Esophagus (tissue), 2 donors: ENCODE results near the gene MAP2K5. TPM values are rescaled to one million over a fixed set of nuclear protein-coding genes. Genes with fewer than 3 reads are reported as not detected.

Source experiments
- H3K27ac ChIP-seq, 2 donors: one replicate each; pipeline ENCODE4 v1.5.1; 2013; ENCODE audit warnings: low read depth in 2 of 2, mild to moderate bottlenecking in 2 of 2, inconsistent platforms in 1 of 2, low read length in 1 of 2, moderate library complexity in 1 of 2
- H3K27me3 ChIP-seq, 2 donors: one replicate each; pipeline ENCODE4 v1.6.1; 2013; ENCODE audit warnings: low read length in 2 of 2, control low read depth in 1 of 2, mild to moderate bottlenecking in 1 of 2; ENCODE audit not compliant: insufficient read depth in 2 of 2, control insufficient read depth in 1 of 2
- H3K36me3 ChIP-seq, 2 donors: one replicate each; pipeline ENCODE4 v1.6.1; 2013; ENCODE audit warnings: low read length in 1 of 2; ENCODE audit not compliant: control insufficient read depth in 2 of 2, insufficient read depth in 2 of 2
- H3K4me1 ChIP-seq, 2 donors: one replicate each; pipeline ENCODE4 v1.6.1; 2013; ENCODE audit warnings: low read length in 1 of 2; ENCODE audit not compliant: control insufficient read depth in 2 of 2, insufficient read depth in 2 of 2
- H3K4me3 ChIP-seq, 2 donors: one replicate each; pipeline ENCODE4 v1.5.1; 2013; ENCODE audit warnings: low read length in 2 of 2, mild to moderate bottlenecking in 2 of 2, low read depth in 1 of 2, moderate library complexity in 1 of 2
- H3K9me3 ChIP-seq, 2 donors: one replicate each; pipeline ENCODE4 v1.6.1; 2013; ENCODE audit warnings: mild to moderate bottlenecking in 2 of 2, low read depth in 1 of 2, low read length in 1 of 2, moderate library complexity in 1 of 2; ENCODE audit not compliant: control insufficient read depth in 2 of 2, insufficient read depth in 1 of 2
- whole genome bisulfite sequencing, 2 donors: extraction: QIAGEN DNeasy Blood & Tissue Kit; methylation state at CpG; one replicate each; pipeline ENCODE4 v1.1.7; 2013; 5-methylcytosine and 5-hydroxymethylcytosine counted together
- polyA plus RNA-seq, 2 donors: library from polyadenylated mRNA; stranded (reverse); fragments of 200-250 nt; gene quantifications; one replicate each; pipeline ENCODE4 v1.2.3, GENCODE V29; 2013
- donor health status: healthy with polysubstance abuse.
- donor health status: Bipolar disorder and iron deficiency.

Gene MAP2K5
- polyA plus RNA-seq, 2 donors: 3.2 to 5.0 TPM

GRCh38 chr15:67836955-67837354 is 294.5 kb downstream of the MAP2K5 start:
- H3K36me3 ChIP-seq: no peaks in the 10 kb centered on the region
- no peaks in the 10 kb centered on the region for H3K9me3 ChIP-seq
- H3K27ac ChIP-seq: no peak overlapping the region
- H3K27me3 ChIP-seq: peaks cover 1 to 10% of the 10 kb centered on the region in 2 donors
- peaks cover 18 to 20% of the 10 kb centered on the region in 2 donors for H3K4me1 ChIP-seq
- no peak overlapping the region for H3K4me3 ChIP-seq
- WGBS, 2 donors: 72 to 80% methylated on average over 2 of the region's 2 CpGs

GRCh38 chr15:67838789-67839332 is 296.4 kb downstream of the MAP2K5 start:
- peak overlapping the region in 1 of 2 donors; percentile 47 for H3K4me3 ChIP-seq
- H3K9me3 ChIP-seq: no peaks in the 10 kb centered on the region
- H3K27ac ChIP-seq: no peak overlapping the region
- 12 to 15% methylated on average over 25 of the region's 25 CpGs for WGBS, 2 donors
- H3K4me1 ChIP-seq: peaks cover 11 to 15% of the 10 kb centered on the region in 2 donors
- no peaks in the 10 kb centered on the region for H3K36me3 ChIP-seq
- peaks cover 0 to 10% of the 10 kb centered on the region in 2 donors for H3K27me3 ChIP-seq

- Histone ChIP-seq H3K27ac (peak overlapping the region; percentile 63 to 67), H3K27me3 (peaks cover 0 to 10% of the 10 kb centered on the region in 2 donors), H3K4me1 (peaks cover 10 to 14% of the 10 kb centered on the region in 2 donors), H3K9me3 (no peaks in the 10 kb centered on the region), H3K36me3 (no peaks in the 10 kb centered on the region), H3K4me3 (peak overlapping the region; percentile 42 to 47)
- 1 to 3% methylated on average over 12 of the region's 12 CpGs for WGBS, 2 donors
Measured at GRCh38 chr15:67839499-67839928, 297.0 kb downstream of the MAP2K5 start.

GRCh38 chr15:67839929-67840748 is 297.6 kb downstream of the MAP2K5 start, which contains the start of gene RNU6-1:
Gene RNU6-1, minus strand, starts transcription at chr15:67840045.
- Histone ChIP-seq H3K4me1 (peaks cover 4 to 9% of the 10 kb centered on the region in 2 donors), H3K27ac (peak within 1 kb of the TSS; percentile 86 to 94), H3K4me3 (peak within 1 kb of the TSS; percentile 71 to 87), H3K36me3 (no peaks in the 10 kb centered on the region), H3K9me3 (no peaks in the 10 kb centered on the region), H3K27me3 (peaks cover 0 to 10% of the 10 kb centered on the region in 2 donors)
- 0% methylated on average over 62 of the region's 62 CpGs for WGBS, 2 donors

- Histone ChIP-seq H3K4me1 (peaks cover 3 to 4% of the 10 kb centered on the region in 2 donors), H3K36me3 (no peaks in the 10 kb centered on the region), H3K27ac (peak overlapping the region; percentile 86 to 94), H3K27me3 (peaks cover 0 to 2% of the 10 kb centered on the region in 2 donors), H3K9me3 (no peaks in the 10 kb centered on the region), H3K4me3 (peak overlapping the region; percentile 71 to 87)
- WGBS, 2 donors: 6 to 8% methylated on average over 17 of the region's 17 CpGs
Measured at GRCh38 chr15:67840749-67841512, 298.4 kb downstream of the MAP2K5 start.

GRCh38 chr15:67841513-67841762 is 298.9 kb downstream of the MAP2K5 start:
- H3K27me3 ChIP-seq: no peaks in the 10 kb centered on the region
- WGBS, 2 donors: 30 to 33% methylated on average over 4 of the region's 4 CpGs
- H3K27ac ChIP-seq: no peak overlapping the region
- peaks cover 3 to 4% of the 10 kb centered on the region in 2 donors for H3K4me1 ChIP-seq
- H3K9me3 ChIP-seq: no peaks in the 10 kb centered on the region
- H3K4me3 ChIP-seq: peak overlapping the region; percentile 27 to 87
- no peaks in the 10 kb centered on the region for H3K36me3 ChIP-seq

GRCh38 chr15:67843092-67843501 is 300.6 kb downstream of the MAP2K5 start:
- H3K4me3 ChIP-seq: no peak overlapping the region
- H3K27me3 ChIP-seq: no peaks in the 10 kb centered on the region
- peaks cover 3 to 4% of the 10 kb centered on the region in 2 donors for H3K4me1 ChIP-seq
- H3K36me3 ChIP-seq: no peaks in the 10 kb centered on the region
- no peaks in the 10 kb centered on the region for H3K9me3 ChIP-seq
- H3K27ac ChIP-seq: no peak overlapping the region
- WGBS, 2 donors: 87% methylated on average over 7 of the region's 7 CpGs

GRCh38 chr15:67843571-67844387 is 301.3 kb downstream of the MAP2K5 start:
- H3K9me3 ChIP-seq: no peaks in the 10 kb centered on the region
- WGBS, 2 donors: 82 to 89% methylated on average over 7 of the region's 7 CpGs
- H3K4me3 ChIP-seq: no peak overlapping the region
- peaks cover 1 to 4% of the 10 kb centered on the region in 2 donors for H3K4me1 ChIP-seq
- no peak overlapping the region for H3K27ac ChIP-seq
- H3K27me3 ChIP-seq: no peaks in the 10 kb centered on the region
- H3K36me3 ChIP-seq: no peaks in the 10 kb centered on the region

GRCh38 chr15:67845974-67846373 is 303.5 kb downstream of the MAP2K5 start:
- Histone ChIP-seq H3K27me3 (no peaks in the 10 kb centered on the region), H3K36me3 (no peaks in the 10 kb centered on the region), H3K27ac (no peak overlapping the region), H3K4me3 (no peak overlapping the region), H3K4me1 (peaks cover 0 to 4% of the 10 kb centered on the region in 2 donors), H3K9me3 (no peaks in the 10 kb centered on the region)
- 85 to 88% methylated on average over 5 of the region's 5 CpGs for WGBS, 2 donors
